ENCODE measurements around the gene LGALSL.

DNA sequence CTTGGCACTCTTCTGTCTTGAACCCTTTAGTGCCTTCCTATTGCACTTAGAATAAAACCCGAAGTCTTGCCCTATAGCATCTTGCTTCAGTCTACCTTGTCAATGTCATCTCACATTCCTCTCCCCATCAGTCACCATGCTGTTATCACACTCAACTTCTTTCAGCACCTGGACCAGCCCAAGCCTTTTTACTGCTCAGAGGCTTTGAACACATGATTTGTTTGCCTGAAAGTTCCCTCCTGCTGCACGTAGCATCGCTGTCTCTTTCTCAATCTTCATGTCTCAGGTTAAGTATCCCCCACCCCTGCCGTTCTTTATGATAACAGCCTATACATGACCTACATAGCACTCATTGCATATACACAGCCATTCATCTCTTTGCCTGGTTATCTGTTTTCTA lies 41.3 kb upstream of the LGALSL start:
- TF ChIP-seq, protein P1, sequence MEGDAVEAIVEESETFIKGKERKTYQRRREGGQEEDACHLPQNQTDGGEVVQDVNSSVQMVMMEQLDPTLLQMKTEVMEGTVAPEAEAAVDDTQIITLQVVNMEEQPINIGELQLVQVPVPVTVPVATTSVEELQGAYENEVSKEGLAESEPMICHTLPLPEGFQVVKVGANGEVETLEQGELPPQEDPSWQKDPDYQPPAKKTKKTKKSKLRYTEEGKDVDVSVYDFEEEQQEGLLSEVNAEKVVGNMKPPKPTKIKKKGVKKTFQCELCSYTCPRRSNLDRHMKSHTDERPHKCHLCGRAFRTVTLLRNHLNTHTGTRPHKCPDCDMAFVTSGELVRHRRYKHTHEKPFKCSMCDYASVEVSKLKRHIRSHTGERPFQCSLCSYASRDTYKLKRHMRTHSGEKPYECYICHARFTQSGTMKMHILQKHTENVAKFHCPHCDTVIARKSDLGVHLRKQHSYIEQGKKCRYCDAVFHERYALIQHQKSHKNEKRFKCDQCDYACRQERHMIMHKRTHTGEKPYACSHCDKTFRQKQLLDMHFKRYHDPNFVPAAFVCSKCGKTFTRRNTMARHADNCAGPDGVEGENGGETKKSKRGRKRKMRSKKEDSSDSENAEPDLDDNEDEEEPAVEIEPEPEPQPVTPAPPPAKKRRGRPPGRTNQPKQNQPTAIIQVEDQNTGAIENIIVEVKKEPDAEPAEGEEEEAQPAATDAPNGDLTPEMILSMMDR (IDR thresholded peaks at IDR 0.05) = no peak
- no peak for TF ChIP-seq POLR2AphosphoS5 (IDR thresholded peaks at IDR 0.05)
- no peak for TF ChIP-seq POLR2A (IDR thresholded peaks at IDR 0.05)
- TF ChIP-seq EP300 (IDR thresholded peaks at IDR 0.05; ENCODE audit: low read depth) = no peak

Data from transverse colon (tissue), 4 donors.